ENCODE measurements around the gene ZNF280B.

- TF ChIP-seq CTCF (IDR thresholded peaks at IDR 0.05; ENCODE audit: poor library complexity) (no peak), EZH2 (IDR thresholded peaks at IDR 0.05; ENCODE audit: borderline replicate concordance) (no peak), EZH2phosphoT487 (IDR thresholded peaks at IDR 0.05; ENCODE audit: low read depth, severe bottlenecking, unreplicated experiment) (no peak)
These were observed 56.3 kb downstream of the ZNF280B start for GRCh38 chr22:22452211-22452610.

All from hepatocyte (in vitro differentiated cells).